Activated CD4-positive, alpha-beta T cell treated with anti-CD3 and anti-CD28 coated beads for 36 hours (primary cell): ENCODE measurements around the gene MUC20. TPM values are rescaled to one million over a fixed set of nuclear protein-coding genes. Genes with fewer than 3 reads are reported as not detected.
"Not testable (repeated sequence)": the region's sequence is repeated elsewhere in the genome, so short reads cannot be mapped to it uniquely, and the experiment has no call there.

ENCODE experiments used
- ATAC-seq: fragments of 200-7000 bp; cut with Tn5 transposase; one replicate; pipeline ENCODE4 v1.10.0; 2021; ENCODE audit warnings: mild to moderate bottlenecking, moderate library complexity
- CTCF ChIA-PET: fragments of 350-600 bp; sonication (Branson Sonifier 250); formaldehyde crosslinking; loops from one replicate; lab custom pipeline; 2021; ENCODE audit warnings: antibody characterized with exemption; lab: Charles Lee
- POLR2A ChIA-PET: fragments of 350-600 bp; sonication (Branson Sonifier 250); formaldehyde crosslinking; loops from one replicate; lab custom pipeline; 2021; ENCODE audit warnings: antibody characterized with exemption, inconsistent platforms; lab: Charles Lee
- DNase-seq: peaks from one replicate; pipeline ENCODE4 v3.0.0-alpha.2; 2020
- H3K27ac Mint-ChIP-seq: one replicate; pipeline ENCODE4 v1.8.0; 2021; ENCODE audit warnings: mixed read lengths
- H3K27me3 Mint-ChIP-seq: one replicate; pipeline ENCODE4 v1.8.0; 2021; ENCODE audit warnings: mixed read lengths
- H3K36me3 Mint-ChIP-seq: one replicate; pipeline ENCODE4 v1.8.0; 2021; ENCODE audit warnings: low read depth, mixed read lengths
- H3K4me1 Mint-ChIP-seq: one replicate; pipeline ENCODE4 v1.8.0; 2021; ENCODE audit warnings: mixed read lengths
- H3K4me3 Mint-ChIP-seq: one replicate; pipeline ENCODE4 v1.8.0; 2021; ENCODE audit warnings: mild to moderate bottlenecking, moderate library complexity, mixed read lengths
- H3K9me3 Mint-ChIP-seq: one replicate; pipeline ENCODE4 v1.8.0; 2021; ENCODE audit warnings: low read depth, mixed read lengths
- intact Hi-C, 2 experiments: fragments of 100-400 bp; cut with DNase I in 1 of 2; cut with micrococcal nuclease in 1 of 2; formaldehyde crosslinking; loops; one replicate each; pipeline versions ENCODE4 v1.14.2 to v1.15.1; 2022 to 2024; cut with DNase I, micrococcal nuclease
- total RNA-seq, 2 experiments: library from RNA; stranded (reverse); gene quantifications; one replicate each; pipeline ENCODE4 v1.2.3, GENCODE V29; 2021

MUC20 gene
- total RNA-seq, 2 experiments from 2014 or later, result 0.30 to 0.54 TPM

DNA sequence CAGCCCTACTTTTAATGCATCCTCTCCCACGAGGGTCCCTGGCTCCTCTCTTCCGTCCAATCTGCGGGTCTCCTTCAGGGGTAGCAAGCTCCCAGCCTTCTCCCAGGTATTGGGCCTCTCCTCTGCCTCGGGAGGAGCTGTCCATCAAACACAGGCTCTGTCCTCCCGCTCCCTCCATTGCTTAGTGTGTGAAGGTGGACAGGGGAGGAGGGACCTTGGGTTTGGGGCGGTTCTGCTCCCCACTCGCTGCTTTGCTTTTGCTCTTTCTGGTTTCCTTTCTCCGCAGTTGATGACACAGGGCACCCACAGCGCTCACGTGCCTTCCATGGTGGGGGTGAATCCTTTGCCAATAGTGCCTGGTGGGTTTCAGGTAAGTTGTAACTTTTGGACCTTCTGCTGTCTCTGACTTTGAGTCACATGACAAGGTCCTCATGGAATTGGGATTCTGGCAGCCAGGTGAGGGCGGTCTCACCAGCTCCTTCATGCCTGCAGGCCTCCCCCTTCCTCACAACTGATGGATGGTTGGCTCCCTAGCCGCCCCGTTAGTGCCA, 18.9 kb downstream of the MUC20 start:
- POLR2A ChIA-PET, result no interaction called here
- intact Hi-C loops, result no loop called here

GRCh38 chr3:195744437-195744836, 23.7 kb downstream of the MUC20 start:
- no peak overlapping the region for H3K27ac Mint-ChIP-seq
- ChIA-PET CTCF (no interaction called here), POLR2A (no interaction called here)
- H3K27me3 Mint-ChIP-seq, result peaks cover 3% of the 10 kb centered on the region
- DNase-seq, result no peak
- H3K36me3 Mint-ChIP-seq, result no peaks in the 10 kb centered on the region
- no peak overlapping the region for H3K4me3 Mint-ChIP-seq
- H3K4me1 Mint-ChIP-seq, result peaks cover 7% of the 10 kb centered on the region
- ATAC-seq, result no peak
- intact Hi-C loops, result no loop called here
- H3K9me3 Mint-ChIP-seq, result no peaks in the 10 kb centered on the region

More for the DNA sequence above, 18.9 kb downstream of the MUC20 start:
- no peaks in the 10 kb centered on the region for H3K4me1 Mint-ChIP-seq
- H3K4me3 Mint-ChIP-seq, result no peak overlapping the region
- no peaks in the 10 kb centered on the region for H3K36me3 Mint-ChIP-seq
- CTCF ChIA-PET, result no interaction called here
- DNase-seq, result no peak
- no peaks in the 10 kb centered on the region for H3K27me3 Mint-ChIP-seq
- ATAC-seq, result no peak
- H3K27ac Mint-ChIP-seq, result no peak overlapping the region
- H3K9me3 Mint-ChIP-seq, result no peaks in the 10 kb centered on the region

GRCh38 chr3:195746346-195746745, 25.6 kb downstream of the MUC20 start:
- no peak overlapping the region for H3K4me3 Mint-ChIP-seq
- no peak for ATAC-seq

GRCh38 chr3:195746751-195747150, 26.0 kb downstream of the MUC20 start:
- Mint-ChIP-seq H3K36me3 (no peaks in the 10 kb centered on the region), H3K27ac (no peak overlapping the region), H3K27me3 (peaks cover 3% of the 10 kb centered on the region), H3K4me3 (no peak overlapping the region), H3K9me3 (no peaks in the 10 kb centered on the region), H3K4me1 (peaks cover 7% of the 10 kb centered on the region)
- ChIA-PET CTCF (no interaction called here), POLR2A (no interaction called here)
- DNase-seq (no peak), ATAC-seq (no peak)
- intact Hi-C loops, result loop anchor here in 1 of 2 experiments (5.0 kb wide), 1 partner anchor 461 kb away; no protein-coding TSS in a partner anchor

More at GRCh38 chr3:195746346-195746745, 25.6 kb downstream of the MUC20 start:
- peaks cover 3% of the 10 kb centered on the region for H3K27me3 Mint-ChIP-seq
- H3K27ac Mint-ChIP-seq, result no peak overlapping the region
- intact Hi-C loops, result loop anchor here in 1 of 2 experiments (5.0 kb wide), 1 partner anchor 461 kb away; no protein-coding TSS in a partner anchor
- peaks cover 7% of the 10 kb centered on the region for H3K4me1 Mint-ChIP-seq
- DNase-seq, result no peak
- H3K36me3 Mint-ChIP-seq, result no peaks in the 10 kb centered on the region
- no peaks in the 10 kb centered on the region for H3K9me3 Mint-ChIP-seq
- ChIA-PET CTCF (no interaction called here), POLR2A (no interaction called here)

DNA sequence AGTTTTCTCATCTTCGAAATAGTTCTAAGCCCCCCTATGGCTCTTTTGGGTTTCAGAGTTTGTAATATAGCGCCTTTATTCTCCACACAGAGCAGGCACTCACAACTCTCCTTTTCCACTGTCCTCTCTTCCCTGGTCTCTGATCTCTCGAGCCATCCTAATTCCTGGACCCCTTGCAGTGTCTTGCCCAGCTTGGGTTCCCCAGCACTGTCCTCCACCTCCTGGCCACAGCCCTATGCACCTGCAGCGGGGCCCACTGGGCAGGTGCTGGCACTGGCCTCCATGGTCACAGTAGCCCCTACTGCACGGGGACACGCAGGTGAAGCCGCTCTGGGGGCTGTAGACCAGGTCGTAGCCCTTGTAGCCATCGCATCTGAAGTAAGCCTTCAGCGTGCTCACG, 27.9 kb downstream of the MUC20 start:
- H3K27me3 Mint-ChIP-seq, result peaks cover 3% of the 10 kb centered on the region
- H3K36me3 Mint-ChIP-seq, result no peaks in the 10 kb centered on the region
- no peak for DNase-seq
- no peaks in the 10 kb centered on the region for H3K9me3 Mint-ChIP-seq
- ATAC-seq, result no peak
- ChIA-PET POLR2A (no interaction called here), CTCF (interaction anchor here (1.6 kb wide), 1 partner anchor 101 kb away, joined by 8 read pairs; no protein-coding TSS in a partner anchor)
- no peak overlapping the region for H3K27ac Mint-ChIP-seq
- peaks cover 9% of the 10 kb centered on the region for H3K4me1 Mint-ChIP-seq
- intact Hi-C loops, result loop anchor here in 1 of 2 experiments (2.0 to 5.0 kb wide), 2 partner anchors 102 to 459 kb away; no protein-coding TSS in a partner anchor
- H3K4me3 Mint-ChIP-seq, result no peak overlapping the region

- POLR2A ChIA-PET, result not testable (repeated sequence)
- CTCF ChIA-PET, result interaction anchor here (1.6 kb wide), 1 partner anchor 101 kb away, joined by 8 read pairs; no protein-coding TSS in a partner anchor
These were observed 28.3 kb downstream of the MUC20 start for GRCh38 chr3:195749101-195749500.

GRCh38 chr3:195750797-195751520, 30.2 kb downstream of the MUC20 start:
- peaks cover 13% of the 10 kb centered on the region for H3K4me1 Mint-ChIP-seq
- H3K27me3 Mint-ChIP-seq, result peaks cover under 1% of the 10 kb centered on the region
- ChIA-PET POLR2A (no interaction called here), CTCF (no interaction called here)
- no peak overlapping the region for H3K27ac Mint-ChIP-seq
- no peak overlapping the region for H3K4me3 Mint-ChIP-seq
- no peak for DNase-seq
- no peaks in the 10 kb centered on the region for H3K36me3 Mint-ChIP-seq
- no peaks in the 10 kb centered on the region for H3K9me3 Mint-ChIP-seq
- intact Hi-C loops, result no loop called here
- ATAC-seq, result no peak

More at GRCh38 chr3:195749101-195749500, 28.3 kb downstream of the MUC20 start:
- ATAC-seq, H3K36me3 Mint-ChIP-seq, H3K27ac Mint-ChIP-seq, H3K4me3 Mint-ChIP-seq, H3K27me3 Mint-ChIP-seq, H3K9me3 Mint-ChIP-seq, H3K4me1 Mint-ChIP-seq, DNase-seq: not testable (repeated sequence)
- intact Hi-C loops, result loop anchor here in 1 of 2 experiments (2.0 to 5.0 kb wide), 2 partner anchors 102 to 458 kb away; no protein-coding TSS in a partner anchor

- Mint-ChIP-seq H3K27me3 (no peaks in the 10 kb centered on the region), H3K9me3 (no peaks in the 10 kb centered on the region), H3K4me1 (peaks cover 13% of the 10 kb centered on the region), H3K36me3 (no peaks in the 10 kb centered on the region), H3K27ac (no peak overlapping the region), H3K4me3 (no peak overlapping the region)
- DNase-seq (no peak), ATAC-seq (no peak)
- ChIA-PET CTCF (no interaction called here), POLR2A (no interaction called here)
- intact Hi-C loops, result no loop called here
These were observed 30.8 kb downstream of the MUC20 start for GRCh38 chr3:195751560-195751959.

- Mint-ChIP-seq H3K36me3 (no peaks in the 10 kb centered on the region), H3K27me3 (peaks cover 4% of the 10 kb centered on the region), H3K4me3 (no peak overlapping the region), H3K27ac (no peak overlapping the region), H3K9me3 (no peaks in the 10 kb centered on the region), H3K4me1 (peaks cover 17% of the 10 kb centered on the region)
- POLR2A ChIA-PET, result no interaction called here
- ATAC-seq, result no peak
- CTCF ChIA-PET, result no interaction called here
- intact Hi-C loops, result no loop called here
- no peak for DNase-seq
These were observed 31.3 kb downstream of the MUC20 start for GRCh38 chr3:195752066-195752465.

- DNase-seq (no peak), ATAC-seq (no peak)
- POLR2A ChIA-PET, result no interaction called here
- Mint-ChIP-seq H3K27ac (no peak overlapping the region), H3K27me3 (peaks cover 6% of the 10 kb centered on the region), H3K9me3 (no peaks in the 10 kb centered on the region), H3K4me1 (peaks cover 18% of the 10 kb centered on the region), H3K36me3 (no peaks in the 10 kb centered on the region), H3K4me3 (no peak overlapping the region)
- intact Hi-C loops, result no loop called here
- CTCF ChIA-PET, result no interaction called here
These were observed 32.0 kb downstream of the MUC20 start for GRCh38 chr3:195752546-195753331.

GRCh38 chr3:195753581-195753980, 32.8 kb downstream of the MUC20 start:
- intact Hi-C loops, result no loop called here
- H3K4me3 Mint-ChIP-seq, result no peak overlapping the region
- no peak for DNase-seq
- ChIA-PET POLR2A (no interaction called here), CTCF (no interaction called here)
- peaks cover 9% of the 10 kb centered on the region for H3K27me3 Mint-ChIP-seq
- H3K27ac Mint-ChIP-seq, result no peak overlapping the region
- no peak for ATAC-seq
- H3K9me3 Mint-ChIP-seq, result no peaks in the 10 kb centered on the region
- H3K4me1 Mint-ChIP-seq, result peaks cover 14% of the 10 kb centered on the region
- no peaks in the 10 kb centered on the region for H3K36me3 Mint-ChIP-seq
